SKM-1 (cell line): Measurements from ENCODE around the gene SP8.

Experiments used
- DNase-seq: peaks from one replicate; lab custom pipeline; 2025; ENCODE audit not compliant: unreplicated experiment; lab: John Stamatoyannopoulos, UW

Gene SP8

GRCh38 chr7:20795361-20795760 lies 8.7 kb upstream of the SP8 start:
- DNase-seq = no peak

GRCh38 chr7:20794676-20795075 lies 8.0 kb upstream of the SP8 start:
- DNase-seq = no peak

GRCh38 chr7:20793694-20794394 lies 7.2 kb upstream of the SP8 start:
- DNase-seq = no peak

GRCh38 chr7:20793248-20793647 lies 6.6 kb upstream of the SP8 start:
- no peak for DNase-seq

- DNase-seq = no peak
Observed at GRCh38 chr7:20791538-20792434, 5.1 kb upstream of the SP8 start.

- DNase-seq = no peak
Observed at GRCh38 chr7:20790375-20790774, 3.7 kb upstream of the SP8 start.

GRCh38 chr7:20788420-20788990 lies 1.8 kb upstream of the SP8 start:
- no peak for DNase-seq

- DNase-seq = no peak
Observed at GRCh38 chr7:20787660-20788419, 1.2 kb upstream of the SP8 start.

GRCh38 chr7:20786421-20786778 lies 286 bp downstream of the SP8 start:
- DNase-seq = no peak

GRCh38 chr7:20786049-20786412 lies 655 bp downstream of the SP8 start:
- DNase-seq = no peak

GRCh38 chr7:20785157-20786048 lies 1.3 kb downstream of the SP8 start:
- no peak for DNase-seq

- no peak for DNase-seq
Observed at GRCh38 chr7:20784388-20785156, 2.1 kb downstream of the SP8 start.

GRCh38 chr7:20783700-20784387 lies 2.8 kb downstream of the SP8 start:
- DNase-seq = no peak

- DNase-seq = no peak
Observed at GRCh38 chr7:20783125-20783699, 3.5 kb downstream of the SP8 start.

- no peak for DNase-seq
Observed at GRCh38 chr7:20779041-20779440, 7.6 kb downstream of the SP8 start.

GRCh38 chr7:20778063-20778721 lies 8.5 kb downstream of the SP8 start:
- no peak for DNase-seq

- no peak for DNase-seq
Observed at GRCh38 chr7:20777377-20778062, 9.2 kb downstream of the SP8 start.

- DNase-seq = no peak
Observed at GRCh38 chr7:20776942-20777341, 9.7 kb downstream of the SP8 start.
